Erythroblast (primary cell): ENCODE results near the gene GEMIN5.

ENCODE experiments used
- GATA1 ChIP-seq: IDR thresholded peaks from 2 replicates; pipeline ENCODE4 v1.6.1; 2011; ENCODE audit warnings: low read depth, mild to moderate bottlenecking, control low read depth, low read length, moderate library complexity
- POLR2A ChIP-seq: IDR thresholded peaks from 2 replicates; pipeline ENCODE4 v1.6.1; 2011; ENCODE audit warnings: mild to moderate bottlenecking, low read length

GRCh38 chr5:154865466-154866184, 72.4 kb downstream of the GEMIN5 start:
- TF ChIP-seq POLR2A, result no peak
- no peak for TF ChIP-seq GATA1
